Stomach (tissue), 4 donors: ENCODE measurements around the gene ITGB4.

ENCODE experiments used
- EP300 ChIP-seq: sonication (generic); formaldehyde crosslinking; IDR thresholded peaks from one replicate; pipeline ENCODE4 v1.6.1; 2017; ENCODE audit warnings: antibody characterized with exemption
- POLR2A ChIP-seq, 4 donors: fragments of 450-650 bp; IDR thresholded peaks; one replicate each; pipeline ENCODE4 v1.6.1; 2016; ENCODE audit warnings: antibody characterized with exemption in 4 of 4, control low read depth in 2 of 4, mild to moderate bottlenecking in 1 of 4, moderate library complexity in 1 of 4
- POLR2AphosphoS5 ChIP-seq, 3 donors: sonication (generic); formaldehyde crosslinking; IDR thresholded peaks; one replicate each; pipeline ENCODE4 v1.6.1; 2016; ENCODE audit warnings: antibody characterized with exemption in 3 of 3
- TF ChIP-seq, protein P1 (sequence below), 7 experiments: fragments of 450-650 bp in 4 of 7; fragments of 200-600 bp in 3 of 7; sonication (generic) in 3 of 7; IDR thresholded peaks; one replicate each; pipeline ENCODE4 v1.5.1; 2016 to 2019; ENCODE audit warnings: antibody characterized with exemption in 7 of 7, control low read depth in 2 of 7, mild to moderate bottlenecking in 1 of 7

DNA sequence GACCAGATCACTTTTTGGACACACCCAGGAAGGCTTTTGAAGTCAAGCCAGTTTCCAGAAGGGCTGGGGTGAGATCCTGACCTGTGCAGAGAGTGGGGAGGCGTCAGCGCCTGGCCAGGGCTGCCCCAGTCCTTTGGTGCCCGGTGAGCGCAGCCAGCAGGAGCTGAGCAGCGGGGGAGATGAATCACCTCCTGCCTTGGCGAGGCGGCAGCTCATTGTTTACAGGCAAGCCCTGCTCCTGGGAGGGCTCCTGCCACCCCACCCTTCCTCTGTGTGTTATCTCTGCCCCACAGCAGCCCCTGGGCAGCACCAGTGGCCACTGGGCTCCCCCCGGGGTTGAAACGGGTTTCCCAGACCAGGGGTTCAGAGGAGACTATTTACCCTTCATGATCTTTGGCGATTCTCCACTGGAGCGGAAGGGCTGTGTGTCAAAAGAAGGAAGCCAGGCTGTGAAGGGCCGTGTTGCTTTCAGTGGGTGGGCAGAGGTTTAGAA is 14.1 kb upstream of the ITGB4 start:
- TF ChIP-seq, protein P1, sequence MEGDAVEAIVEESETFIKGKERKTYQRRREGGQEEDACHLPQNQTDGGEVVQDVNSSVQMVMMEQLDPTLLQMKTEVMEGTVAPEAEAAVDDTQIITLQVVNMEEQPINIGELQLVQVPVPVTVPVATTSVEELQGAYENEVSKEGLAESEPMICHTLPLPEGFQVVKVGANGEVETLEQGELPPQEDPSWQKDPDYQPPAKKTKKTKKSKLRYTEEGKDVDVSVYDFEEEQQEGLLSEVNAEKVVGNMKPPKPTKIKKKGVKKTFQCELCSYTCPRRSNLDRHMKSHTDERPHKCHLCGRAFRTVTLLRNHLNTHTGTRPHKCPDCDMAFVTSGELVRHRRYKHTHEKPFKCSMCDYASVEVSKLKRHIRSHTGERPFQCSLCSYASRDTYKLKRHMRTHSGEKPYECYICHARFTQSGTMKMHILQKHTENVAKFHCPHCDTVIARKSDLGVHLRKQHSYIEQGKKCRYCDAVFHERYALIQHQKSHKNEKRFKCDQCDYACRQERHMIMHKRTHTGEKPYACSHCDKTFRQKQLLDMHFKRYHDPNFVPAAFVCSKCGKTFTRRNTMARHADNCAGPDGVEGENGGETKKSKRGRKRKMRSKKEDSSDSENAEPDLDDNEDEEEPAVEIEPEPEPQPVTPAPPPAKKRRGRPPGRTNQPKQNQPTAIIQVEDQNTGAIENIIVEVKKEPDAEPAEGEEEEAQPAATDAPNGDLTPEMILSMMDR (IDR thresholded peaks at IDR 0.05): no peak
- no peak for TF ChIP-seq POLR2A (IDR thresholded peaks at IDR 0.05)
- TF ChIP-seq EP300: no peak
- TF ChIP-seq POLR2AphosphoS5 (IDR thresholded peaks at IDR 0.05): peak in 2 of 3 donors; percentile 14 to 68
